ENCODE results near the gene AGRN. TPM values are rescaled to one million over a fixed set of nuclear protein-coding genes. Genes with fewer than 3 reads are reported as not detected.
"Not testable (repeated sequence)": the region's sequence is repeated elsewhere in the genome, so short reads cannot be mapped to it uniquely, and the experiment has no call there.

Gene AGRN
- polyA plus RNA-seq, 4 donors = 200 to 311 (median 231) TPM

GRCh38 chr1:1018321-1018685 lies 1.6 kb upstream of the AGRN start:
- DNase-seq (ENCODE audit: low read depth in 4 of 4, low spot score in 3 of 4) = not testable (repeated sequence)

- DNase-seq (ENCODE audit: low read depth in 4 of 4, low spot score in 3 of 4) = peak in 3 of 4 donors; percentile 77 to 80 (median 78)
Observed at GRCh38 chr1:1019122-1019999, 559 bp upstream of the AGRN start.

DNA sequence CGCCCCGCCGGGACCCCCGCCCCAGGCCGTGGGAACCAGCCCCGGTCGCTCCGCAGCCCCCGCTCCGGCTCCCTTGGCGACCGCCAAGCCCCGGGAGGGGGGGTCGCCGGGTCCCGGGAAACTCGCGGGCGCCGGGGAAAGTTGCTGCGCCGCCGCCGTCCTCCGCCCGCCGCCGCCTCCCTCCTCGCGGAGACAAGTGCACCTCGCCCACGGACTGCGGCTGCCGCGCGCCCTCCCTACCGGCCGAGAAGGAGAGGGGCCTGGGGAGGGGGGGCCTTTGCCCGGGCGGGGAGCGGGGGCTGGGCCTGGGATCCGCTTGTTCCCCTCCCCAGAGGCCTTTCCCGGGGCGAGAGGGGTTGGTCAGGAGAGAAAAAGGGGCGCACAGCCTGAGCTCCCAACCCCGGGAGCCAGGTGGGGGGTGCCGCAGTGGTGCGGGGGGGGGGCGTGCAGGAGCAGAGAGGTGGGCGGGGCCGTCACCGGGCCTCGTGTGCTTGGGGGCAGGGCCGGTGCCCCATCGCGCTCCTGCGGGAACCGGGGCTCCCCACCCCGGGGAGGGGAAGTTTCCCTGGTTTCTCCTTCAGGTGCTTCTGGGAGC lies 592 bp downstream of the AGRN start:
- no peak for DNase-seq (ENCODE audit: low read depth in 4 of 4, low spot score in 3 of 4)

DNA sequence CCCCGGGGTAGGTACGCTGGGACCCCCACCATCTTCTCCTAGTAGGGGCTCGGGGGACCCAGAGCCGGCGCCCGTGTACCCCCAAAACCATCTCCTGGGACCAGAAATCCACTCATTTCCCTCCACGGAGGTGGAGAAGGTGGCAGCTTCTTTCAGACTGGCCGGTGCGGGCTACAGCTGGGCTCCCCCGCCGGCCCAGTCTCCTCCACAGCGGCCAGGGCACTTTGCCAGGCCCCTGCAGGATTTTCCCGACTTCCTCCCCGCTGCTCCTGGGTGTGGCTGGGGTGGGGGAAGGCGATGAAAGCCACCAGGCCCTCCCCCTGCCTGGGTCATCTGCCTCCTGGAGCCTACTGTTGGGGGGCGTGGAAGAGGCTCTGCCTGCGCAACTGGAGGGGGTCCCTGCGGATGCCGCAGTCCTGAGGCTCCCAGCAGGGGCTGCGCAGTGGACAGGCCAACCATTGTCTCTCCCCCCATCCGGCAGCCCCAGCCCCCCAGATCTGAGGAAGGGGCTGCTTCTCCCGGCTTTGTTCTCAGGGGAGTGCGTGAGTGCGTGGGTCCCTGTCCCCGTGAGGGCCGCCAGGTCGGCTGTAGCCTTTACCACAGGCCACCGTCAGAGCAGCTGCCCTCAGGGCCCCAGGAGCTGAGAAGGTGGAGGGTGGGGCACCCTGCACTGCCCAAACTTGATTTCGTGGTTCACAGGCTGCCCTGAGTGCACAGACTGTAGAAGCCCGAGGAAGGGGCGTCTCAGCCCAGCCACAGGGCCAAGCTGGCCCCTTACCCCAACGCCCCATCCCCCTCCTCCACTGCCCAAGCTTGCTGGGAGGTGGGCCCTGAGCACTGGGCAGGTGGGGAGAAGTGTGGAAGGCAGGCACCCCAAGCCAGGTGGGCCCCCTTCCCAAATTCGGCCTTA lies 1.3 kb downstream of the AGRN start:
- no peak for DNase-seq (ENCODE audit: low read depth in 4 of 4, low spot score in 3 of 4)

- no peak for DNase-seq (ENCODE audit: low read depth in 4 of 4, low spot score in 3 of 4)
Observed at GRCh38 chr1:1021920-1022259, 2.0 kb downstream of the AGRN start.

GRCh38 chr1:1022302-1023009 lies 2.5 kb downstream of the AGRN start:
- no peak for DNase-seq (ENCODE audit: low read depth in 4 of 4, low spot score in 3 of 4)

- no peak for DNase-seq (ENCODE audit: low read depth in 4 of 4, low spot score in 3 of 4)
Observed at GRCh38 chr1:1023700-1024099, 3.8 kb downstream of the AGRN start.

DNA sequence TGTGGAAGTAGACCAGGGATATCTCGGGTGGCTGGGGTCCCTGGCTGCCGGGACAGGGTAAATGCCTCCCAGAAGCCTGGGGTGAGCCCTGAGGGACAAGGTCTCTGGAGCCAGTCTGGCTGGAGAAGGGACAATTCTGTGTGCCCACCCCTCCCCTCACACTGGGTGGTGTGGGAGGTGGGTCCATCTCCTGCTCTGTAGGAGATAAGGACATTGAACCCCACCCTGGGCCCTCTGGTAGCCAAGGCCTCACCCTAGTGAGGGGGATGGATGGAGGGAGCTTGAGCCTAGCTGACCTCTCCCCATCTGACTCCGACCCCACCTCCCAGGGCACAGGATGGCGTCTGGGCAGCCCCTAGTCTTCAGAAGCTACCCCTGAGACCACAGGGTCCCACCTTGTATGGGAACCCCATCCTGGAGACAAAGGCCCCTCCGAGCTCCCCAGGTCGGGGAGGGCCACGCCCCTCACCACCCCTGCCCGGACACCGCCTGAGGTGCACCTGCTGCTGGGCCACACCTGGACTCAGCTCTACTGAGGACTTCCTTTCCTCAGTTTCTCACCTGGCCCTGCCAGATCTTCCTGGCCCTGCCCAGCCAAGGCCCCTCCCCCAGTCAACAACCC lies 4.3 kb downstream of the AGRN start:
- no peak for DNase-seq (ENCODE audit: low read depth in 4 of 4, low spot score in 3 of 4)

DNA sequence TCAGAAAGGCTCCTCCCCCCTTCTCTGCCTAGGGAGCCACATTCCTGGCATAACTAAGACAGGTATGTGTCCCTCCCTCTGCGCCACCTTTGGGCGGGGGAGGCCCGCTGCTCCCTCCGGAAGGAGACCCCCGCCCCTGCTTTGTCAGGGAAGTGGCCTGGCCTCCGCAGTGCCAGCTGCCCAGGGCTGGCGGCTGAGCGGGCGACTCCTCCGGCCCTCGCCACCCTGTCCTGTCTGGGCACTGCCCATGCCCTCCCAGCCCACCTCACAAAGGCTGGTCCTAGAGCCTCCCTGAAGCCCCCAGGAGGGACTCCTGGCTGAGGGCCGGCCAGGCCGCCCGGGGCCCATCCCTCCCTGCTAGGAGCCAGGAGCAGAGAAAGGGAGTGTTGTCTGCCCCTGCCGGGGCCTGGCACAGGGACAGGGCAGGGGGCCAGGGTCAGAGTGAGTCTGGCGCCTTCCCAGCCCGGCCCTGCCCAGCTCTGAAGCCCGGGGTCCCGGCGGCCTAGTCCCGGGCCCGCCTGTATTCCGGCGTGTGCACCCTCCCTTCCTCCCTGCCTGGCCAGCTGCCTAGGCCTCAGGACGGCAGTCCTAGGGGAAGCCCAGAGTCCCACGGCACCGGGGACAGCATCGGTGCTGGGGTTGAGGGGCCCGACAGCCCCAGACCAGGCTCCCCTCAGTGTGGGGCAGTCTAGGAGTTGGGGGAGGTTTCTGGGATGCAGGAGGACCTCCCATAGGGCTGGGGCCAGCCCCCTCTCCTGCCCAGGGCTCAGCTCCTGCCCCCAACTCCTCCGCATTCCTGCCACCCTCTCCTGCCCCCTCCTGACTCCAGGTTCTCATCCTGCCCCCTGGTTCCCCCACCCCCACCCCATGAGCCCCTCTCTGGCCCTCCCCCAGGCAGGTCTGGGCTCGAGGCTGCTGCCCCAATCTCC lies 5.1 kb downstream of the AGRN start:
- no peak for DNase-seq (ENCODE audit: low read depth in 4 of 4, low spot score in 3 of 4)

DNA sequence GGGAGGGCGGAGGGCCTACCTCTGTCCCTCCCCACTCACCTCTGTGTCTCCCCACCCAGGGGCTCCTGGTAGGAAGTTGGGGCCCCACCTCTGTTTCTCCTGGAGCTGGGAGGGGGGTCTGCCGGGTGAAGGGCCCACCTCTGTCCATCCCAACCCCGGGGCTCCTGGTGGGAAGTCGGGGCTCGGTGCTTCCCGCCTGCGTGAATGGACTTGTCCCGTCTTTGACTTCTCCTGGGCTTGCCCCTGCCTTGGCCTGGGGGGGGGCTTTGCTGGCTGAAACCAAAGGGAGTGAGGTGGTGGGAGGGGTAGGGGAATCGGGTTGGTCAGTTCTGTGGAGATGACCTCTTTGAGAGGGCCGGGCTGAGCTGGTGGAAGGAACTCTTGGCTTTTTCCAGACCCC lies 5.8 kb downstream of the AGRN start:
- DNase-seq (ENCODE audit: low read depth in 4 of 4, low spot score in 3 of 4) = no peak

- DNase-seq (ENCODE audit: low read depth in 4 of 4, low spot score in 3 of 4) = no peak
Observed at GRCh38 chr1:1026599-1027413, 6.9 kb downstream of the AGRN start.

DNA sequence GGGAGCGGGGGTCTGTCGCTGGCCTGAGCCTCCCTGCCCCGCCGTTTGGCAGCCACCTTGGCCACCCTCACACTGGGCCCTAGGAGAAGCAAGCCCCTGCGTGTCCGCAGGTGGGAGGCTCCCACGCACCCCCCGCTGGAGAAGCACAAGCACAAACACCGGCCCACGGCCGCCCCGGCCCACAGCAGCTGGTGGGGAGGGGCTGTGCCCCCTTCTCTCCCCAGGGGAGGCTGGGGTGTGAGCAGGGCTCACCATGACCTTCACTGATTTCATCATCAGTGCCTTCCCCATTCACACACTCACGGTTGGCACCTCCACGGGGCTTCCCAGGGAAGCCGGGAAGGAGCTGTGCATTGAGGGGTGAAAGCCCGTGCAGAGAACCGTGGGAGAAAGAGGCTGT lies 7.9 kb downstream of the AGRN start:
- no peak for DNase-seq (ENCODE audit: low read depth in 4 of 4, low spot score in 3 of 4)

DNA sequence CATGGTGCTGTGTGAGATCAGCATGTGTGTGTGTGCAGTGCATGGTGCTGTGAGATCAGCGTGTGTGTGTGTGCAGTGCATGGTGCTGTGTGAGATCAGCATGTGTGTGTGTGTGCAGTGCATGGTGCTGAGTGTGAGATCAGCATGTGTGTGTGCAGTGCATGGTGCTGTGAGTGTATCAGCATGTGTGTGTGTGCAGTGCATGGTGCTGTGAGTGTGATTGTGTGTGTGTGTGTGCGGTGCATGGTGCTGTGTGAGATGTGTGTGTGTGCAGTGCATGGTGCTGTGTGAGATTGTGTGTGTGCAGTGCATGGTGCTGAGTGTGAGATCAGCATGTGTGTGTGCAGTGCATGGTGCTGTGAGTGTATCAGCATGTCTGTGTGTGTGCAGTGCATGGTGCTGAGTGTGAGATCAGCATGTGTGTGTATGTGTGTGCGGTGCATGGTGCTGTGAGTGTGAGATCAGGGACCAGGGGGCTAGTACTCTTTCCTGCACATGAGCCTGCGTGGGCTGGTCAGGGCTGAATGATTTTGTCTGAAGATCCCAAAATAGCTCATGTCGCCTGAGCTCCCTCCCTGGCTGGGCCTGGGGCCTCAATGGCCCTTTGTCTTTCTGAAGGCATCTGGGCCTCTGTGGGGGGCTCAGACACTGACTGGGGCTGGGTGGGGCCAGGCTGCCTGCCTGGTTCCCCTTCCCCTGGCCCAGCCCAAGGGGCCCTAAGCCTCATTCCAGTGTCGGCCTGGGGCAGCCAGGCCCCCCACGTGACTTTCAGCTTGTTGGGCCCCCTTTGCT lies 11.1 kb downstream of the AGRN start:
- DNase-seq (ENCODE audit: low read depth in 4 of 4, low spot score in 3 of 4) = not testable (repeated sequence)

DNA sequence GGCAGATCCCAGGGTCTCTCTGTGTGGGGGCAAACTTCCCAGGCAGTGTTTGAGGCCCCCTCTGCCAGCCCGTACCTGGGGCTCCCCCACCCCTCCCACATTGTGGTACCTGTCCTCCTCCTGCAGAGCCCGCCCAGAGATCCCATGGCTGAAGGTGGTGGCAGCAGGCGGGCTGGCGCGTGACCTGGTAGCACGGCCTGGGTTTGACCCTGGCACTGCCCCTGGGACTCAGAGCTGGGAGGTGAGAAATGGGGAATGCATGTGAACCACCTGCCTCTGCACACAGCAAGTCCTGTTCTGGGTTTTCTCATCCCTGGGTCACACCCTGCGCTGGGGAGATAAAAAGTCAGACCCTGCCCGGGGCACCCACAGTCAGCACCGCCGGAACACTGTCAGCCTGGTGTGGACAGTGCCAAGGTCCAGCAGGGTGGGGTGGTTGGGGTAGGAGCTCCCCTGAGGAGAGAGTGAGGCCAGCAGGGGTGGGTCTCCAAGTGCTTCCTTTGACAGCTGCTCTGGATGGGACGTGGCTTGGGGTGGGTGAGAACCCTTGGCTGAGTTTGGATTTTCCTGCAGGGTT lies 11.8 kb downstream of the AGRN start:
- no peak for DNase-seq (ENCODE audit: low read depth in 4 of 4, low spot score in 3 of 4)

DNA sequence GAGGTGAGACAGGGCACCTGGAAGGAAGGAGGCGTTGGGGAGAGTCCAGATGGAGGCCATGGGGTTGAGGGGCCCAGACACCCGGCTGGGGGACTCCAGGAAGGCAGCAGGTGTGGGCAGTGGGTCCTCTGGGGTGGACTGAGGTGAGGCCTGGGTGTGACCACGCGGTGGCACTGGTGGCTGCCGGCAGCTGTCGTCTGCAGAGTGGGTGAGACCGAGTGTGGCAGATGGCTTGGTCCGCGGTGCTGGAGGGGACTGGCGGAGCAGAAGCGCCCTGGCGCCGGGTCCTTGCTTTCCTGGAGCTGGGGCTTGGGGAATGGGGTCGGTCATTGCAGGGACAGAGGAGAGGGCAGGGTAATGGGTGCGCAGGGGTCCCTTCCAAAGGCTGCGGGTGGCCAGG lies 12.5 kb downstream of the AGRN start:
- DNase-seq (ENCODE audit: low read depth in 4 of 4, low spot score in 3 of 4) = no peak

DNA sequence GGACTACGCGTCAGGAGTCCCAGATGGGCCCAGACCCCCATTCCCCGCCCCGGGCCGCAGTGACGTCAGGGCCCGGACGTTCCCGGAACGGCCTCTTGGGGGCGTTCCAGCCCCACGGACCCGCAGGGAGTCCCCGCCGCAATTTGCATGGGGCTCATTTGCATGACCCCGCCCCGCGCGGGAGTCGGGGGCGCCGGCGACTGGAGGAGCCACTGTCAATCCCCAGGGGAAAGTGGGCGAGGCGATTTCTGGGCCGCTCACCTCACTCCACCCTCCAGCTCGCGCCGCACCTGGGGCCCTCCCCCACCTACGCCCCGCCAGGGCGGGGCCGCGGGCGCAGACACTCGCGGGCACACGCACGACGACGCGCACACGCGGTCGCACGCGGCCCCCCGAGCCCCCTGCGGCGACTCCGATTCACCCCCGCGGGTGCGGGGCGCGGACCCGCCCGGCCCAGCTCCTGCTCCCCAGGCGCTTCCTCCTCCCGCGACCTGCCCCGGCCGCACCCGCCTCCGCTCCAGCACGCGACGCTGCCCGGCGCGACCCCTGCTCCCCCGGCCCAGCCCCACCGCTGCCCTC lies 13.2 kb downstream of the AGRN start:
- DNase-seq (ENCODE audit: low read depth in 4 of 4, low spot score in 3 of 4) = peak; percentile 77 to 83 (median 80)

Measured in right renal pelvis (tissue), 4 donors.